CD4-positive, alpha-beta memory T cell (primary cell): ENCODE results near the gene ESF1. TPM values are rescaled to one million over a fixed set of nuclear protein-coding genes. Genes with fewer than 3 reads are reported as not detected.

Experiments used
- CTCF ChIA-PET: fragments of 350-600 bp; sonication (Branson Sonifier 250); formaldehyde crosslinking; loops from one replicate; lab custom pipeline; 2021; ENCODE audit warnings: inconsistent platforms; ENCODE audit not compliant: partially characterized antibody; lab: Charles Lee
- POLR2A ChIA-PET: fragments of 350-600 bp; sonication (Branson Sonifier 250); formaldehyde crosslinking; loops from one replicate; lab custom pipeline; 2021; ENCODE audit not compliant: partially characterized antibody; lab: Charles Lee
- DNase-seq, 5 donors: peaks; one replicate each; pipeline versions ENCODE4 v3.0.0 to v3.0.0-alpha.2; 2020 to 2022; ENCODE audit warnings: mixed read lengths in 1 of 5
- H3K27ac ChIP-seq: one replicate; pipeline ENCODE4 v1.7.0; 2013; ENCODE audit warnings: low read depth, low read length
- H3K27me3 ChIP-seq: 2 replicates; pipeline ENCODE4 v1.7.0; 2013; ENCODE audit warnings: mild to moderate bottlenecking, low read length, moderate library complexity; ENCODE audit not compliant: insufficient read depth
- H3K36me3 ChIP-seq: 2 replicates; pipeline ENCODE4 v1.7.0; 2013; ENCODE audit warnings: mild to moderate bottlenecking, low read length, moderate library complexity; ENCODE audit not compliant: insufficient read depth
- H3K4me1 ChIP-seq: 2 replicates; pipeline ENCODE4 v1.7.0; 2013; ENCODE audit warnings: mild to moderate bottlenecking, low read length, moderate library complexity; ENCODE audit not compliant: insufficient read depth
- H3K4me3 ChIP-seq, 2 donors: one replicate each; pipeline ENCODE4 v1.7.0; 2013; ENCODE audit warnings: low read length in 2 of 2, mild to moderate bottlenecking in 1 of 2
- H3K9me3 ChIP-seq, 2 donors: one replicate each; pipeline ENCODE4 v1.7.0; 2013; ENCODE audit warnings: low read length in 2 of 2, control low read depth in 1 of 2; ENCODE audit not compliant: control insufficient read depth in 1 of 2
- H3K27ac Mint-ChIP-seq, 7 donors: one replicate each; pipeline ENCODE4 v1.8.0; 2020 to 2021; ENCODE audit warnings: mixed read lengths in 7 of 7, mild to moderate bottlenecking in 6 of 7, inconsistent platforms in 3 of 7, moderate library complexity in 3 of 7
- H3K27me3 Mint-ChIP-seq, 2 donors: one replicate each; pipeline ENCODE4 v1.8.0; 2020 to 2021; ENCODE audit warnings: mixed read lengths in 2 of 2
- H3K36me3 Mint-ChIP-seq, 2 donors: one replicate each; pipeline ENCODE4 v1.8.0; 2020 to 2021; ENCODE audit warnings: mixed read lengths in 2 of 2, inconsistent platforms in 1 of 2, mild to moderate bottlenecking in 1 of 2
- H3K4me1 Mint-ChIP-seq, 4 donors: one replicate each; pipeline ENCODE4 v1.8.0; 2020 to 2021; ENCODE audit warnings: mixed read lengths in 4 of 4, mild to moderate bottlenecking in 1 of 4
- H3K4me3 Mint-ChIP-seq, 8 donors: one replicate each; pipeline ENCODE4 v1.8.0; 2020 to 2021; ENCODE audit warnings: mixed read lengths in 8 of 8, mild to moderate bottlenecking in 7 of 8, moderate library complexity in 6 of 8, inconsistent platforms in 3 of 8
- H3K9me3 Mint-ChIP-seq, 8 donors: one replicate each; pipeline ENCODE4 v1.8.0; 2020 to 2021; ENCODE audit warnings: mixed read lengths in 8 of 8, mild to moderate bottlenecking in 5 of 8, inconsistent platforms in 3 of 8, moderate library complexity in 1 of 8
- intact Hi-C: fragments of 100-400 bp; cut with micrococcal nuclease; formaldehyde crosslinking; loops from one replicate; pipeline ENCODE4 v1.15.1; 2023
- polyA plus RNA-seq, 2 donors: library from polyadenylated mRNA; unstranded; fragments of 300-500 nt; fragmentation: Illumina TruSeq; gene quantifications; one replicate each; pipeline ENCODE4 v1.2.3, GENCODE V29; 2021
- total RNA-seq, 2 experiments: library from RNA; stranded (reverse); gene quantifications; one replicate each; pipeline ENCODE4 v1.2.3, GENCODE V29; 2021

Gene ESF1
- total and polyA plus RNA-seq, 4 experiments from 2014 or later = 8.9 to 13.8 (median 11.5) TPM

DNA sequence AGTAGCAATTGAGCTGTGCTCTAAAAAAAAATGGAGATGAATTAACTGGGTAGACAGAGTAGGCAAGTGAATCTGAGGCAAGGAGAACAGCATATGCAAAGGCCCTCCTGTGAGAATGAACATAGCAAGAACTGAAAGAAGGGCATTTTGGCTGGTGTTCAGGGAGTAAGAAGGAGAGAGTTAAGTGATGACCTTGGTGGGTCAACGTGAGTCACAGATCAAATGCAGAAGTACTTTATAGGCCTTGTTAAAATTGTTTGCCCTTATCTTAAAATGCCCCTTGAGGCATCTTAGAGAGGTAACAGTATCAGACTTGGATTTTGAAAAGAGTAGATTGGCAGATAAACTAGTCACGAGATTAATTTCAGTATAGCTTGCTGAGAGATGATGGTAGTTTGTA, 24.7 kb upstream of the ESF1 start:
- POLR2A ChIA-PET = no interaction called here
- Mint-ChIP-seq H3K4me1 (peaks cover 0 to 2% (median under 1%) of the 10 kb centered on the region in 4 donors), H3K9me3 (no peaks in the 10 kb centered on the region), H3K4me3 (no peak overlapping the region), H3K36me3 (peaks cover 20 to 27% of the 10 kb centered on the region in 2 donors), H3K27ac (no peak overlapping the region), H3K27me3 (no peaks in the 10 kb centered on the region)
- CTCF ChIA-PET = interaction anchor here (1.6 to 2.9 kb wide), 2 partner anchors 10 to 21 kb away, joined by 4 to 13 read pairs; no protein-coding TSS in a partner anchor
- Histone ChIP-seq H3K4me3 (no peak overlapping the region), H3K36me3 (peaks cover 58% of the 10 kb centered on the region), H3K4me1 (no peaks in the 10 kb centered on the region), H3K27me3 (no peaks in the 10 kb centered on the region), H3K9me3 (no peaks in the 10 kb centered on the region), H3K27ac (no peak overlapping the region)
- DNase-seq = no peak
- intact Hi-C loops = no loop called here

DNA sequence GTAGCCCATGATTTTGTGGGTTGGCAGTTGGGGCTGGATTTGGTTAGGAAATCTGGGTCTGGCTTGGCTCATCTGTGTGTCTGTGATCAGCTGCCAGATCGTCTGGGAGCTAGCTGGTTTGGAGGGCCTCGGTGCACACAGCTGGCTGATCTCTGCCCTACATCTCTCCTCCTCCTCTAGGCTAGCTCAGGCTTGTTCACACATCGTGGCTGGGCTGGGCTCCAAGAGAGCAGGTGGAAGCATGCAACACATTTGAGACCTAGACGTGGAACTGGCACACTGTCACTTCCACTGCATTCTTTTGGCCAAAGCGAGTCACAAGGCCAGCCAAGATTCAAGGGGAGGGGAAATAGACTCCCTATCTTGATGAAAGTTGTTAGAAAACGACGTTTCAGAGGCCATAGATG, 16.0 kb upstream of the ESF1 start:
- Histone ChIP-seq H3K4me1 (no peaks in the 10 kb centered on the region), H3K27ac (no peak overlapping the region), H3K9me3 (no peaks in the 10 kb centered on the region), H3K4me3 (no peak overlapping the region), H3K36me3 (peaks cover 53% of the 10 kb centered on the region), H3K27me3 (no peaks in the 10 kb centered on the region)
- Mint-ChIP-seq H3K4me3 (no peak overlapping the region), H3K4me1 (peaks cover 0 to 9% (median 8%) of the 10 kb centered on the region in 4 donors), H3K27ac (no peak overlapping the region), H3K27me3 (no peaks in the 10 kb centered on the region), H3K36me3 (peaks cover 44 to 80% of the 10 kb centered on the region in 2 donors), H3K9me3 (no peaks in the 10 kb centered on the region)
- CTCF ChIA-PET = interaction anchor here (0.7 to 1.2 kb wide), 3 partner anchors 12 to 19 kb away, joined by 3 to 5 read pairs (median 4); no protein-coding TSS in a partner anchor
- intact Hi-C loops = no loop called here
- DNase-seq = no peak
- POLR2A ChIA-PET = no interaction called here

DNA sequence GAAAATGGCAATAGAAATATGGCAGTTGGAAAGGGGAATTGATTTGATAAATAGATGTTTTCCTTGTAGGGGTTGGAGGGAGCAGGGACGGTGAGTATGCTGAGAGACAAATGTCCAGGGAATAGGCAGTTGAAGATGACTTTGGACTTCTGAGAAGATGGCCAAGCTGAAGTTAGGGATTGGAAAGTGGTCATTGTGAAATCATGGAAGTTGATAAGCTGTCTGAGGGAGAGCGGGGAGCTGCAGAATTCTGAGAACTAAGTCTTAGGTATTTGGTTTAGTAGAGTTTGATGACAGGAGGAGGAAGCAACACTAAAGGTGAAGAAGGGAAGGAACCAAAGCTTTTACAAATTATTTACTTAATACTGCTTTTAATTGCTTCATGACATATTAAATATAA, 15.3 kb upstream of the ESF1 start:
- Histone ChIP-seq H3K4me3 (no peak overlapping the region), H3K9me3 (no peaks in the 10 kb centered on the region), H3K27me3 (no peaks in the 10 kb centered on the region), H3K27ac (no peak overlapping the region), H3K4me1 (no peaks in the 10 kb centered on the region), H3K36me3 (peaks cover 61% of the 10 kb centered on the region)
- Mint-ChIP-seq H3K4me3 (peak overlapping the region in 1 of 8 donors; percentile 45), H3K4me1 (peaks cover 0 to 9% (median 8%) of the 10 kb centered on the region in 4 donors), H3K27ac (peak overlapping the region in 4 of 7 donors; percentile 9 to 82 (median 26)), H3K36me3 (peaks cover 44 to 84% of the 10 kb centered on the region in 2 donors), H3K9me3 (no peaks in the 10 kb centered on the region), H3K27me3 (no peaks in the 10 kb centered on the region)
- intact Hi-C loops = no loop called here
- ChIA-PET CTCF (interaction anchor here (0.7 to 1.2 kb wide), 3 partner anchors 11 to 20 kb away, joined by 3 to 5 read pairs (median 4); no protein-coding TSS in a partner anchor), POLR2A (no interaction called here)
- no peak for DNase-seq

DNA sequence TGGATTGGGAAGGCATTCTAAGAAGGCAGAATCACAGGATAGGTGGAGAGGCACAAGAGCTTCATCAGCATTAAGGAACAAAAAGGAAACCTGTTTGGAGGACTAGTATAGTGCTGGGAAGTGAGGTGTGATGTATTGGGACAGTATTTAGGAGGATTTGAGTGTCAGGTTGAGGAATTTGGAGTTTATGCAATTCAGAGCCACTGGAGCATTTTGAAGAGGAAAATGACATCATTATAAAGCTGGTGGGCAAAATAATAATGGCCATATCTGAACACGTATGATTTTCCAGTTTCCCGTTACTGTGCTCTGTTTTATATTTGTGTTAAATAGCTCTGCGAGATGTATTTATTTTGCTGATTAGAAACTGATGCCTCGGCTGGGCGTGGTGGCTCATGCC, 14.3 kb upstream of the ESF1 start:
- Histone ChIP-seq H3K9me3 (no peaks in the 10 kb centered on the region), H3K4me3 (no peak overlapping the region), H3K36me3 (peaks cover 68% of the 10 kb centered on the region), H3K27ac (no peak overlapping the region), H3K27me3 (no peaks in the 10 kb centered on the region), H3K4me1 (no peaks in the 10 kb centered on the region)
- Mint-ChIP-seq H3K27ac (peak overlapping the region in 4 of 7 donors; percentile 46 to 82 (median 64)), H3K36me3 (peaks cover 44 to 84% of the 10 kb centered on the region in 2 donors), H3K4me1 (peaks cover 0 to 9% (median 8%) of the 10 kb centered on the region in 4 donors), H3K9me3 (no peaks in the 10 kb centered on the region), H3K4me3 (no peak overlapping the region), H3K27me3 (no peaks in the 10 kb centered on the region)
- no peak for DNase-seq
- POLR2A ChIA-PET = interaction anchor here (0.8 kb wide), 1 partner anchor 13 kb away, joined by 3 read pairs; no protein-coding TSS in a partner anchor
- CTCF ChIA-PET = interaction anchor here (1.8 to 4.7 kb wide), 2 partner anchors 21 to 27 kb away, joined by 8 to 18 read pairs; no protein-coding TSS in a partner anchor
- intact Hi-C loops = no loop called here

DNA sequence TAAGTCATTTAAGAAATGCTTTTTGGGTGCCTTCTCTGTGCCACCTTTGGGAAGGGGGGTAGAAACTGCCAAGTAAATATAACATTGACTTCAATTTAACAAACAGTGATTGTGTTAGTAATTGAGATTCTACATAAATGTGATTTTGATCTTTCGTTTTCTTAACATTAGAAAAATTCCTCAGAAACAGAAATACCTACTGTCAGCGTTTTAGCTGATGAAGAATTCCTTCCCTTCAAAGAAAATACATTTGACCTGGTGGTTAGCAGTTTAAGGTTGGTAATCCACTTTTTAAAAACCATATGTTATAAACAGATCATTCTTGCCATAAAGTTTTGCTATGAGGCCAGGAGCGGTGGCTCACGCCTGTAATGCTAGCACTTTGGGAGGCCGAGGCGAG, 9.9 kb upstream of the ESF1 start:
- Mint-ChIP-seq H3K4me1 (peaks cover 5 to 19% (median 9%) of the 10 kb centered on the region in 4 donors), H3K27me3 (no peaks in the 10 kb centered on the region), H3K27ac (no peak overlapping the region), H3K9me3 (no peaks in the 10 kb centered on the region), H3K4me3 (no peak overlapping the region), H3K36me3 (peaks cover 52 to 90% of the 10 kb centered on the region in 2 donors)
- Histone ChIP-seq H3K4me1 (no peaks in the 10 kb centered on the region), H3K27me3 (no peaks in the 10 kb centered on the region), H3K4me3 (no peak overlapping the region), H3K36me3 (peaks cover 60% of the 10 kb centered on the region), H3K9me3 (no peaks in the 10 kb centered on the region), H3K27ac (no peak overlapping the region)
- no peak for DNase-seq
- CTCF ChIA-PET = interaction anchor here (1.2 to 2.1 kb wide), 2 partner anchors 25 to 28 kb away, joined by 3 to 7 read pairs; no protein-coding TSS in a partner anchor
- intact Hi-C loops = no loop called here
- POLR2A ChIA-PET = interaction anchor here (0.6 kb wide), 1 partner anchor 213 kb away, joined by 4 read pairs; no protein-coding TSS in a partner anchor

DNA sequence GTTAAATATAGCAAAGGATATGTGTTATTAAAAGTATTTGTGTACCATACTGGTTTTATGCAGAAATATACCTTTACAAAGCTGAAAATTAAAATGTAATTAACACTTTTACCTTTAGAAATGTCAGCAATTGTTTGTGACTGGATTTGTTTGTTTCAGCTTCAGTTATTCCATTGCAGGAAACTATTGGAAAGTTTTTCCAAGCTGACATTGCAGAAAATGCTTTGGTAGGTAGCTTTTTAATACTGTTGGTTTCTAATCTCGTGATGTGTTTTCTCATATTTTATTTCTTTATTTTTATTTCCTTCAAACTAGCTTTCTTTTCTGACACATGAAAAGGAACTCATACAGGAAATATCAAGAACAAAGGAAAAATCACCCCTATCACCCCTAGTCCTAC, 8.3 kb upstream of the ESF1 start:
- H3K36me3 Mint-ChIP-seq = peaks cover 48 to 81% of the 10 kb centered on the region in 2 donors
- POLR2A ChIA-PET = no interaction called here
- CTCF ChIA-PET = interaction anchor here (1.6 to 2.1 kb wide), 3 partner anchors 17 to 26 kb away, joined by 4 to 8 read pairs (median 7); no protein-coding TSS in a partner anchor
- H3K9me3 Mint-ChIP-seq = no peaks in the 10 kb centered on the region
- no peak for DNase-seq
- Histone ChIP-seq H3K4me3 (no peak overlapping the region), H3K9me3 (no peaks in the 10 kb centered on the region), H3K36me3 (peaks cover 56% of the 10 kb centered on the region), H3K27me3 (no peaks in the 10 kb centered on the region), H3K4me1 (no peaks in the 10 kb centered on the region), H3K27ac (no peak overlapping the region)
- no peak overlapping the region for H3K4me3 Mint-ChIP-seq
- H3K27me3 Mint-ChIP-seq = no peaks in the 10 kb centered on the region
- intact Hi-C loops = no loop called here
- peaks cover 4 to 19% (median 9%) of the 10 kb centered on the region in 4 donors for H3K4me1 Mint-ChIP-seq
- no peak overlapping the region for H3K27ac Mint-ChIP-seq

DNA sequence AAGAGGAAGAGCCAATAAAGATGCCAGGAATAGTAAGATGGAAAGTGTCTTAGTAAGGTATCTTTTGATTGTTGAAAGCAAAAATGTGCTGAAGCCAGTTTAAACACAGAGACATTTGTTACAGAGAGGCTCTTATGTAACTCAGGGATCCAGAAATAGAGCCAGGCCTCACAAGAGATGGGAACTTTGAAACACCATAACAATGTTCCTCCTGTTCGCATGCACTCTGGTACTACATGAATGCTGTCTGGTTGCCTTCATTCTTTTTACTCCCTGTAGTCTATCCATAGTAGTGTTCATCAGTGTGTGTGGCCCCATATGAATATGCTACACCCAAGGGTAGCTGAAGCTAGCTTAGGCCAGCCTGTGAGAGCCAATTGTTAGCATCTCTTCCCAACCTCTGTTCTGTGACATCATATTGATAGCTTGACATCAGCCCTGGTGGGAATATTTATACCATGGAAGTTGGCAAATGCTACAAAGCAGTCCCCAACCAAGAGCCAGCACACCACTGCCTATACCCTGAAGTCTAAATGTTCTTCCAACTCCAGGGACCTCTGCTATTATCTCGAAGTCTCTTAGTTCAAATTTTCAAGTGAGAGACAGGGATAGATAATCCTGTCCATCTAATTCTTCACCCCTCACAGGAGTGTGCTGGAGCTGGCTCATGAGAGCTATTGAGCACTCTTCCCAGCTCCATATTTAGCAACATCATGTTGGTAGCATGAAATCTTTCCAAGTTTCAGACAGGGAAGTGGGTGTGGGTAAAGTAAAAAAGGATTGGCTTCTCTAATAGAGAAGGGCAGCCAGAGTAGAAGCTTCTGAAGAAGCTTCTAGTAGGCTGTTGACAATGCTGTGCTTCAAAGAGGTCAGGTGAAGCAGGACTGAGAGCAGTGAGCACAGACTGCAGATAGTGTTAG, 7.1 kb upstream of the ESF1 start:
- Mint-ChIP-seq H3K36me3 (peaks cover 44 to 77% of the 10 kb centered on the region in 2 donors), H3K9me3 (no peaks in the 10 kb centered on the region), H3K4me3 (no peak overlapping the region), H3K27me3 (no peaks in the 10 kb centered on the region), H3K4me1 (peaks cover 12 to 25% (median 13%) of the 10 kb centered on the region in 4 donors), H3K27ac (peak overlapping the region in 4 of 7 donors; percentile 9 to 88 (median 80))
- Histone ChIP-seq H3K4me3 (no peak overlapping the region), H3K27ac (no peak overlapping the region), H3K27me3 (no peaks in the 10 kb centered on the region), H3K36me3 (peaks cover 47% of the 10 kb centered on the region), H3K9me3 (no peaks in the 10 kb centered on the region), H3K4me1 (peaks cover 7% of the 10 kb centered on the region)
- ChIA-PET POLR2A (no interaction called here), CTCF (interaction anchor here (1.0 to 1.7 kb wide), 3 partner anchors 16 to 28 kb away, joined by 3 to 8 read pairs (median 4); no protein-coding TSS in a partner anchor)
- intact Hi-C loops = no loop called here
- DNase-seq = no peak
